Endothelial cell of hepatic sinusoid (primary cell): ENCODE results near the gene MAPK13.
"Not testable (repeated sequence)": the region's sequence is repeated elsewhere in the genome, so short reads cannot be mapped to it uniquely, and the experiment has no call there.

Experiments
- in situ Hi-C: cut with HindIII; loops from 2 replicates; pipeline ENCODE4 v1.10.0; 2017; ENCODE audit warnings: low sequenced_read_pairs

MAPK13 gene

DNA sequence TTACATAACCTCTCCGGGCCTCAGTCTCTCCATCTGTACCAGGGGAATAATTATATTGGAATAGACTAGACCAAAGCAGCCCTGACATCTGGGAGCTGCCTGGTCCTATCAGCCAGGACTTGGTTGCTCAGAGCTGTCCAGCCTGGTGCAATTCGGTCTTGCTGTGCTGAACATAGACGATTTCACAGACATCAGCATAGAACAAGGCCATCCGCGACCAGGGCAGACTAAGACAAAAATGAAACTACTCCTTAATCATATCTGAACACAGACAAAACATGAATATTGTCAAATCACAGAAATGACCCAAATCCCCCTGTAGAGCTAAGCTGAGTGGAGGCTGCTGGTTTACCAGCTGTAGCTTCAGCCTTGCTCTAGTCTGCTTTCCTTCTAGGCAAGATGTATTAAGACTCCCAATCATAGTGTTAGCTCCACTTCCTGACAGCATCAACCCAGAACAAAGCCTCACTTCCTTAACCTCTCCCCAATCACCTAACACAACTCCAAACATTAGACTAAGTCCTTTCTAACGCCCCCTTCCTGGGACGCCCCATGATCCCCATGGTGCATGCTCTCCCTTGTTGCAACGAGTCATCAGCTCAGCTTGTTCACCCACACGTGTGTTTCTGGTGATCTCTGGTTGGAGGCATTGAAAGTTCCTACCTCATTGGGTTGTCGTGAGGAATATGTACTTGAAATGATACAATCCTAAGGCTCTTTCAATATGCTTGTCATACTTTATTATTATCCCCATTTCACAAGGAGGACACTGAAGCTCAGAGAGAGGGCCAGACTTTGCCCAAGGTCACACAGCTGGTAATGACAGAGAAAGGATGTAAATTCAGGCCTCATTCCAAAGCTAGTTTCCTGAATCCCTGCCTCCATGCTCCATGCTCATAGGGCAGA, 3.5 kb upstream of the MAPK13 start:
- in situ Hi-C loops: no loop called here

DNA sequence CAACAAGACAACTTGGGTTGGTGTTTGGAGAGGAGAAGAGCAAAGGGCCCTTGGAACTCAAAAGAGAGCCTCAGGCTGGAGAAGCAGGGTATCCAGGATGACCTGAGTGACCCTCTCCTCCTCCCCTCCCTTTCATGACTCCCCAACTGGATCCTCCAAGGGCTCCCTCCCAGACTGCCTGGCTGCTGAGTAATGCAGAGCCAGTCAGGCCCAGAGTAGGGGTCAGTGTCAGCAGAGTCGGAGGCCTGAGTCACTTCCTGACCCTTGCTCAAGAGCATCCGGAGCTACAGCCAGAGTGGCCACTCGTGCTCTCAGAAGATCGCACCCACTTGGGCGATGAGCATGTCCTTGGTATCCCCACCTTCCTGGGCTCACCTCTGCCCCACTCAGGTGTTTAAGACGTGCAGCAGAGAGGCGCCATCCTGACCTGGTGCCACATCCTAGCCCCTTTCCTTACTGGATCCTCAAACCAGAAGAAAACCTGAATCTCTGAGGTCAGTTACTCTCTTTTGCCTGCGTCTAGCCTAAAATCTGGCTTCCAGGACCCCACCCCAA, 2.8 kb upstream of the MAPK13 start:
- in situ Hi-C loops: no loop called here

DNA sequence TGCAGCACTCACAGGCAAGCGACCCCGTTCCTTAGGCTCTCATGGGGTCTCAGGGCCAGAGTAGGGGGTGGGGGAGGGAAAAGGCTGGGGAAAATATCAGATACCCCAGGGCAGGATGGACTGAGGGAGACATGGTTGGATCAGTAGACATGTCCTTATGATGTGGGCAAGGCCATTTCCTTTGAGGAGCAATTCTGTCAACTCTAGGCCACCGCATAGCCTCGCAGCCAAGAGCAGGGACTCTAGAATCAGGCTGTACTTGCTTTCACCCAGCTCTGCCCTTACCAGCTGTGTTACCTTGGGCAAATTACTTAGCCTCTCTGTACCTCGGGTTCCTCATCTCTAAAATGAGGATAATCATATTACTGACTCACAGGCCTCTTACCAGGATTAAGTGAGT, 2.2 kb upstream of the MAPK13 start:
- in situ Hi-C loops: no loop called here

DNA sequence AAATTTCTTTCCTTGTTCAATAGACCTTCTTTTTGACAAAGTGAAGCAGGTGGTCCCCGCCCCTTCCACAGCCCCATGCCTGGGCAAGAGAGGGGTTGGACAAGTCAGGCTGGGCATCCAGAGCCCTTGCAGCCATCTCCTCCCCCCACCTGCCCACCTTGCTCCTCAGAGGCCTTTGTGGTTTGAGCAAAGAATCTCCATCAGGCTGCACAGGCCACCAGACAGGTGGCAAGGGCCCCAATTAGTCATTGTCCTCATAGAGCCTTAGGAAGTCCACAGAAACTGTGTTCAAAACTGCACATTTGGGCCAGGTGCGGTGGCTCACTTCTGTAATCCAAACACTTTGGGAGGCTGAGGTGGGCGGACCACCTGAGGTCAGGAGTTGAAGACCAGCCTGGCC, 1.5 kb upstream of the MAPK13 start:
- in situ Hi-C loops: no loop called here

DNA sequence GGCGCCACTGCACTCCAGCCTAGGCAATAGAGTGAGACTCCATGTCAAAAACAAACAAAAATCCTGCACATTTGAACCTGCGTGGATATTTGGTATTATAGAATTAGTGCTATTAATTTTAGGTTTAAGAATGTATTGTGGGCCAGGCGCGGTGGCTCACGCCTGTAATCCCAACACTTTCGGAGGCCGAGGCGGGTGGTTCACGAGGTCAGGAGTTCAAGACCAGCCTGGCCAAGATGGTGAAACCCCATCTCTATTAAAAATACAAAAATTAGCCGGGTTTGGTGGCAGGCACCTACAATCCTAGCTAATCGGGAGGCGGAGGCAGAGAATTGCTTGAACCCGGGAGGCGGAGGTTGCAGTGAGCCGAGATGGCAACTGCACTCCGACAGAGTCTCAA, 979 bp upstream of the MAPK13 start:
- in situ Hi-C loops: not testable (repeated sequence)

DNA sequence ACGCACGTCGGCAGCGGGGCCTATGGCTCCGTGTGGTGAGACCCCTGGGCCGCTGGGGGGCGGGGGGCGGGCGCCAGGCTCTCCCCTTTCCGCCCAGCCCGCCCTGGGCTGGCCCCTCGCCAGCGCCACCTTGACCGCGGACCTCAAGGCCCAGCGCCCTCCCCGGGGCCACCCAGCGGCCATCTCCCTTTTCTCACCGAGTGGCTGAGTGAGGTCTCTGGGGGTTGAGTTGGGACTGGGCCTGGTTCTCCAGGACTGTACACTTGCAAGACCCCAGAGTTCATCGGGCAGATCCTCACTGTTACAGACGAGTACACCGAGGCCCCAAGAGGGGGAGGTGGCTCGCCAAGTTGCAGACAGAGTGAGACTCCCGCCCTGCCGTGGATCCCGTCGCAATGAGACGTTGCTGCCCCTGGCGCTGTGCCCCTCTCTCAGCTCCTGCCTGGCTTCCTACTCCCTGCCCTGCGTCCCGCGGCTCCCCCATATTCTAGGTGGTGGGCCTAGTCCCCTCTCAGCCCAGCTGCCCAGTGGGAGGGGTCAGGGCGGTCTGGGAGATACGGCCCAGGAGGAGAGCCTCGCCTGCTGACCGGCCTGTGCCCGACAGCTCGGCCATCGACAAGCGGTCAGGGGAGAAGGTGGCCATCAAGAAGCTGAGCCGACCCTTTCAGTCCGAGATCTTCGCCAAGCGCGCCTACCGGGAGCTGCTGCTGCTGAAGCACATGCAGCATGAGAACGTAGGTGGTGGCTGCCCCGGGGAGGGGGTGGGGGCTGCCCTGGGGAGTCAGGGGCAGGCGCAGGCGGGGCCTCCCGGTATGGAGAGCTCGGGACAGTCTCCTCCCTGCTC, 576 bp downstream of the MAPK13 start:
- in situ Hi-C loops: no loop called here

DNA sequence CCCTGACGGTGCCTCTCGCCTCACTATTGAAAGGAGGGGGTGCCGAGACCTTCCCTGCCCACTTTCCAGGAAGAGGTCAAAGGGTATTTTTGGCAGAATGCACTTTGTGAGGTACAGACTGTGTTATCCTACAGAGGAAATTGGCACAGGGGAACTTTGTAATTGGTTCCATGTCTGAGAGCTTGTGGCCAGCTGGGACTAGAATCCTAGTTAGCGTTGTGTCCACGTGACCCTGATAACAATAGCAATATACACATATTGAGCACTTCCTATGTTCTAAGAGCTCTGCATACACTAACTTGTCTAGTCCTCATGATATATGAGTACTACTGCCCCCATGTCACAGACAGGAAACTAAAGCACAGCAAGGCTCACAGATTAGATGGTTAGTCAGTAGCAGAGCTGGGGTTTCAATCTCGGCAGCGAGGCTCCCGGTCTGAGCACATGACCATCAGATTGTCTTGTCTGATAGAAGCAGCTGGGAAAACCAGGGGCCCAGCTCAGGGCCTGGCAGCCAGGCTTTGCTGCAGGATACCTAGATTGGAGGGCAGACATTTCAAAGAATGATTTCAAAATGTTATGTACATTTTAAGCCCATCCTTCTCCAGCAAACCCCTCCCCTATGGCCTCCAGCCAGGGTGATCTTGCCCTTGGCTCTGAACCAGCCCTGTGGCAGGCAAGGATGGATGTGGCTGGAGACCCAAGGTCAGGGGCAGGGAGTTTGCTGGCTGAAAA, 1.4 kb downstream of the MAPK13 start:
- in situ Hi-C loops: no loop called here

DNA sequence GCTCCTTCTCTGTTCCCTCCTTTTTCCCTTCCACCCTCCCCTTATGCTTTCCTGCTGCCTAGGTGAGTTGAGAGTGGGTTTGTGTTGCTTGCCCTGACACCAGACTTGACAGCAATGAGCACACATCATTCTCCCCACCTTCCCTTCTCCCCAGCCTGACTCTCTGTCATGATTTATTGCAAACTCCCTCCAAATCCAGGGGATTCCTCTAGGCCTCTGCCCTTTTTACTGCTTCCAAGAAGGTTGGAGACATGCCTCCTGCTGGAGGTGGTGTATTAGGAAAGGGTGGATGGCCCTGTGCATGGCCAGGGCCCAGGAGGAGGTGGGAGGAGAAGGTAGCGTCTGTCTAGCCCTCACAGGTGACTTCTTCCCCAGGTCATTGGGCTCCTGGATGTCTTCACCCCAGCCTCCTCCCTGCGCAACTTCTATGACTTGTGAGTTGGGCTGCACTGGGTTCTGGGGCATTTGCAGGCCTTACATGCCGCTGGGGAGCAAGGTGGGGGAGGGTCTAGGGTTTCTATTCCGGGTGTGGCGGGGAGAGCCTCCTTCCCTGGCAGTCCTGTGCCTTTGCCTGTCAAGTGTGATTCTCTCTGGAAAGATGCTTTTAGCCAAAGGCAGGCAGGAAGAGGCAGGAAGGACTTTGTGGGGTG, 2.1 kb downstream of the MAPK13 start:
- in situ Hi-C loops: no loop called here

DNA sequence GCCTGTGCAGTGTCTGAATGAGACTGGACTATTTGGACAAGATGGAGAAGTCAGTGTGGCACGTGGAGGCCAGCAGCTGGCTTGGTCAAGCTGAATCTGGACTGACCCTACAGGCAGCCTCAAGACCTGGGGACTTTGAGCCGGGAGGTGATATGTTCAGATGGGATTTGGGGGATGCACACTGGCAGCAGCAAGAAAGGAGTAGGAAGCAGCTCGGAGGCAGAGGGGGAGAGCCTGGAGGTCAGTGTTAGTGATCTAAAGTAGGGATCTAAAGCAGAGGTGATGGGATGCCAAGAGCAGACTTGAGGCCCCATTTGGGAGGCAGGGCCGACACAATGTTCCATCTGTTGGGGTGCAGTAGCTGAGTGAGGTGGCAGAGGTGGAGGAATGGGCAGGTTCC, 2.8 kb downstream of the MAPK13 start:
- in situ Hi-C loops: no loop called here

DNA sequence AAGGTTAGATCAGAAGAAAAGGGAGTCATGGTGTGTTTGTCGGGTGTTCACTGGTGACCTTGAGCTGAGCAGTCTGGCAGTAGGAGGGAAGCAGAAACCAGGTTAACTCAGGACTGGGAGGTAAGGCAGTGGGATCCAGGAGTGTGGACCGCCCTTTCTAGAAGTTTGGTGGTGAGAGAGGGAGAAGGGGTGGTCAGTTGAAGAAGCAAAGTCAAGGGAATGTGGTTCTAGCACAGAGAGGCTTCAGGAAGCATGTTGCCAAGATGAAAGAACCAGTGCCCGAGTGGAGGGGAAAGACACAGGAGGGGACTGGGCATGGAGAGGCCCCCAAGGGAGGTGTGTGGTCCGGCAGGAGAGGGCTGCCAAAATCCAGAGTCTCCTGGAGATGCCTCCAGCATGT, 3.6 kb downstream of the MAPK13 start:
- in situ Hi-C loops: no loop called here

DNA sequence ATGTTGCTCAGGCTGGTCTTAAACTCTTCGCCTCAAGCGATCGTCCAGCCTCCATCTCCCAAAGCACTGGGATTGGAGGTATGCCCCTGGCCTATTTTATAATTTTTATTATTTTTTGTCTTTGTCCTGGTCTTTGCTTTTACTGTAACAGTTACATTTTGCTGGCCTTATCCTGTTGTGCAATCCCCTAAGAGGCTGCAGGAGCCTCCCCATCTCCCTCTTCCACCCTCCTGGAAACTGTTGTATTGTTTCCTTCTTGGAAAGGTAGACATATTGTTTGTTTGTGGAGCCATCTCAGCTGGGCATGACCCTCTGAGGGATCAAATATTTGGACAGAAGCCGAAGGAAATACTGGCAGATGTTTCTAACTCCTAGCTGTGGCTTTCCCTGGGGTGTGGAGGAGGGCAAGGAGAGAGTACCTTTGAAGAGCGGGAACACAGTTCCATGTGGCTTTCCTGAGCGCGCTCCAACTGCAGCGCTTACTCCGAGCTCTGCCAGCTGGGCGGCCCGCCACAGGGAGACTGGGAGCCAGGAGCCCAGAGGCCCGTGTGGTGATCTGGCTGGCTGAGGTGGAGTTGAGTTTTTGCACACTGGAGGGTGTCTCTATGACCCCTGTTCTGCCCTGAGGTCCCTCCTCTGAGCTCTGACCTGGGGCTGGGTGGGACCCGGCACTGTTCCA, 4.9 kb downstream of the MAPK13 start:
- in situ Hi-C loops: no loop called here

DNA sequence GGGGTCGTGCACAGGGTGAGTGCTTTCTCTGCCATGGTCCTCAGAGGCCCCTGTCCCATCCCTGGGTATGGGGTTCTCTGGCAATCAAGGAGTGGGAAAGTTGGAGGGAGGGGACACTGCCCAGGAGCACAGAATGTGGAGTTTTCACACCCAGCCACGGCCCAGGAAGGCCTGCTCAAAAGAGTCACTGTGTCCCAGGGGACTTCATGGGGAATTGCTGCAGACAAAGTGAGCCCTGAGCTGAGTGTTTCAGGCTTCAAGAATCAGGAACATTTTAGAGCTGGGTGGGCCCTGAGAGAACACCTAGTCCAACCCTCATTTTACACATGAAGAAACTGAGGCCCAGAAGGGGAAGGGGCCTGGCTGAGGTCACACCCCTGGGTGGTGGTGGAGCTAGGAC, 5.7 kb downstream of the MAPK13 start:
- in situ Hi-C loops: no loop called here

DNA sequence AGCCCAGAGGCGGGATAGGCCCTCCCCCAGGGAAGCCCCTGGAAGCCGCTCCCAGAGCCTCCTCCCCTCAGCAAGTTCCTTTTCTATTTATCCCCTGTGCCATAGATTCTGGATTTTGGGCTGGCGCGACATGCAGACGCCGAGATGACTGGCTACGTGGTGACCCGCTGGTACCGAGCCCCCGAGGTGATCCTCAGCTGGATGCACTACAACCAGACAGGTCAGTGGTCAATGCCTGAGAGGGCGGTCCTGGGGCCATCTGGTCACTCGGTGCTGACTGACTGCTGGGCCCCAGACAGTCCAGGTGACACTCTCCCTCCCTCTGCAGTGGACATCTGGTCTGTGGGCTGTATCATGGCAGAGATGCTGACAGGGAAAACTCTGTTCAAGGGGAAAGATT, 6.2 kb downstream of the MAPK13 start:
- in situ Hi-C loops: no loop called here

DNA sequence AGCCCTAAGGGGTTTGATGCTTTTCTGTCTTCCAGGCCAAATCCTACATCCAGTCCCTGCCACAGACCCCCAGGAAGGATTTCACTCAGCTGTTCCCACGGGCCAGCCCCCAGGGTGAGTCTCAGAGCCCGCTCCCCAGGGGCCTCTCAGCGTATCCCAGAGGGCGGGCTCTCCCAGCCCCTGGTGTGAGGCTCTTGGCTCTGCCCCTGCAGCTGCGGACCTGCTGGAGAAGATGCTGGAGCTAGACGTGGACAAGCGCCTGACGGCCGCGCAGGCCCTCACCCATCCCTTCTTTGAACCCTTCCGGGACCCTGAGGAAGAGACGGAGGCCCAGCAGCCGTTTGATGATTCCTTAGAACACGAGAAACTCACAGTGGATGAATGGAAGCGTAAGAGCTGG, 8.4 kb downstream of the MAPK13 start:
- in situ Hi-C loops: no loop called here

DNA sequence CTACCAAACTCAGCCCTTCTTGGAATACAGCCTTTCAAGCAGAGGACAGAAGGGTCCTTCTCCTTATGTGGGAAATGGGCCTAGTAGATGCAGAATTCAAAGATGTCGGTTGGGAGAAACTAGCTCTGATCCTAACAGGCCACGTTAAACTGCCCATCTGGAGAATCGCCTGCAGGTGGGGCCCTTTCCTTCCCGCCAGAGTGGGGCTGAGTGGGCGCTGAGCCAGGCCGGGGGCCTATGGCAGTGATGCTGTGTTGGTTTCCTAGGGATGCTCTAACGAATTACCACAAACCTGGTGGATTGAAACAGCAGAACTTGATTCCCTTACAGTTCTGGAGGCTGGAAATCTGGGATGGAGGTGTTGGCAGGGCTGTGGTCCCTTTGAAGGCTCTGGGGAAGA, 9.1 kb downstream of the MAPK13 start:
- in situ Hi-C loops: no loop called here

DNA sequence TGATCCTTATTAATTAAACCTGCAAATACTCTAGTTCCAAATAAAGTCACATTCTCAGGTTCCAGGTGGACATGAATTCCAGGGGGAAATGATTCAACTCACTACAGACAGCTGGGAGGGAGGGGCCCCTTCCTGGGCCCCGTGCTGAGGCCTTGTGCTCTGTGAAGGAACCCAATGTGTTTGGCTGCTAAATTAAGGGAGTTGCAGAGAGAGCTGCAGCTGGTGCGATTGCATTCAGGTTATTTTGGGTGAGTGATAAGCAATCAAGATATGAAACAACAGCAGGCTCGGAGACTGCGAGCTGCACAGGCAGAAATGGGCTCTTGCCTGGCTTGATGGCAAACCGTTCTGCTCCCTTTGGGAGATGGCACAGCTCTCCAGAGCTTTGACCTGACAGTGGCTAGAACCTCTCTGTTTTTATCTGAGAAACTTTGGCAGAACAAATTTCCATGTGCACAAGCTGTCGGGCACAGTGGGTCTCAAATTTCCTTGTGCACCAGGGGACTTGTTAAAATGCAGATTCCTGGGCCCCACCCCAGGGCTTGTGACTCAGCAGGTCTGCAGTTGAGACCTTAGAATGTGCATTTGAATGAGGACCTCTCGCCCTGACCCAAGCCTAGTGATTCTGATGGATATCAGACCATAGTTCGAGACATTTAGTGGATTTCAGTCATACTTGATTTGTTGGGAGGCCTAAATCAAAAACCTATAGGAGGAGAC, 9.8 kb downstream of the MAPK13 start:
- in situ Hi-C loops: no loop called here

DNA sequence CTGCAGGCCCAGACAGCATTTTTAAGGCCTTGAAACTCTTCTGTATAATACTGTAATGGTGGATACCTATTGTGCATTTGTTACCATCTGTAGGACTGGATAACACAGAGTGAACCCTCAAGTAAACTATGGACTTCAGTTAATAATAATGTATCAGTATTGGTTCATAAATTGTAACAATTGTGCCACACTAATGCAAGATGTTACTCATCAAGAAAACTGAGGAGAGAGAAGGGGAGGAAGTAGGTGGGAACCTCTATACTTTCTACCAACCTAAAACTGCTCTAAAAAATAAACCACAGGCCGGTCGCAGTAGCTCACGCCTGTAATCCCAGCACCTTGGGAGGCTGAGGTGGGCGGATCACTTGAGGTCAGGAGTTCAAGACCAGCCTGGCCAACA, 10.8 kb downstream of the MAPK13 start:
- in situ Hi-C loops: no loop called here

DNA sequence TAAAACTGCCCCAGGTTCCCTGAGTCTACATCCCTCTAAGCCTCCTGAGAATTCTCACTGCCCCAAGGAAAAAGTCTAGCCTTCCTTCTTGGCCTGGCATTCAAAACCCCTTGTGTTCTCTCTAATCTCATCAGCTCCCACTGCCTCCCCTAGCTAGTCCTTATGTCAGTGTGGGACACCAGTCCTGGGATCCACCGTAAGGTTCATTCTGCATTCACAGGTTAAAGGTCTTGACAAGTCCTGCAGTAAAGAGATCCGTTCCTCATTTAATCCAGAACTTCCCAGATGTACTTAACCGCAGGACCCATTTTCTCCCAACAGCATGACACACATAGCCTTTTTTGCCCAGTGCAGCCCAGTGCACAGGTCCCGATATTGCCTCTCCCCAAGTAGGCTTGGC, 11.6 kb downstream of the MAPK13 start:
- in situ Hi-C loops: no loop called here
